Putamen (tissue), 1 donor: ENCODE measurements around the gene NRDE2.
A peak's percentile ranks its signal among the peaks of the same experiment; 100 is the strongest.

Experiments used
- DNase-seq: peaks from one replicate; pipeline ENCODE4 v3.0.0-alpha.2; 2016; ENCODE audit warnings: low spot score

The NRDE2 gene

GRCh38 chr14:90296641-90297040, 35.1 kb downstream of the NRDE2 start:
- no peak for DNase-seq

GRCh38 chr14:90295870-90296516, 35.7 kb downstream of the NRDE2 start:
- DNase-seq, result no peak

GRCh38 chr14:90294872-90295271, 36.9 kb downstream of the NRDE2 start:
- DNase-seq, result no peak

GRCh38 chr14:90293766-90294730, 37.7 kb downstream of the NRDE2 start:
- DNase-seq, result no peak

- no peak for DNase-seq
Observed at GRCh38 chr14:90291699-90292098, 40.0 kb downstream of the NRDE2 start.

GRCh38 chr14:90290337-90291011, 41.3 kb downstream of the NRDE2 start:
- no peak for DNase-seq

GRCh38 chr14:90288651-90289355, 42.9 kb downstream of the NRDE2 start:
- DNase-seq, result no peak

- DNase-seq, result peak; percentile 29
Observed at GRCh38 chr14:90287791-90288190, 44.0 kb downstream of the NRDE2 start.

- no peak for DNase-seq
Observed at GRCh38 chr14:90281756-90282155, 50.0 kb downstream of the NRDE2 start.

GRCh38 chr14:90281261-90281660, 50.5 kb downstream of the NRDE2 start:
- DNase-seq, result no peak

GRCh38 chr14:90280096-90280495, 51.6 kb downstream of the NRDE2 start:
- no peak for DNase-seq

- no peak for DNase-seq
Observed at GRCh38 chr14:90278199-90279175, 53.3 kb downstream of the NRDE2 start.

- no peak for DNase-seq
Observed at GRCh38 chr14:90277581-90278198, 54.1 kb downstream of the NRDE2 start.

- no peak for DNase-seq
Observed at GRCh38 chr14:90276646-90277367, 54.9 kb downstream of the NRDE2 start.

- no peak for DNase-seq
Observed at GRCh38 chr14:90275820-90276219, 55.9 kb downstream of the NRDE2 start.

- no peak for DNase-seq
Observed at GRCh38 chr14:90275458-90275814, 56.3 kb downstream of the NRDE2 start.

GRCh38 chr14:90274808-90275457, 56.8 kb downstream of the NRDE2 start:
- DNase-seq, result no peak

GRCh38 chr14:90274019-90274418, 57.7 kb downstream of the NRDE2 start:
- DNase-seq, result no peak

- DNase-seq, result no peak
Observed at GRCh38 chr14:90273532-90273931, 58.2 kb downstream of the NRDE2 start.
